Activated naive CD8-positive, alpha-beta T cell treated with anti-CD3 and anti-CD28 coated beads, Interleukin-2, amount 50 U/mL, for 16 hours (primary cell): ENCODE results near the gene CFAP20DC.
"Not testable (repeated sequence)": the region's sequence is repeated elsewhere in the genome, so short reads cannot be mapped to it uniquely, and the experiment has no call there.

Source experiments
- DNase-seq: peaks from one replicate; pipeline ENCODE4 v3.0.0-alpha.2; 2020; ENCODE audit warnings: low read depth, low spot score

CFAP20DC gene

GRCh38 chr3:59023612-59024011 lies 26.2 kb downstream of the CFAP20DC start:
- DNase-seq: no peak

- no peak for DNase-seq
These were observed 32.2 kb downstream of the CFAP20DC start for GRCh38 chr3:59017617-59017984.

- DNase-seq: no peak
These were observed 32.8 kb downstream of the CFAP20DC start for GRCh38 chr3:59016930-59017616.

GRCh38 chr3:59013611-59014010 lies 36.2 kb downstream of the CFAP20DC start:
- DNase-seq: no peak

GRCh38 chr3:59006634-59007517 lies 42.9 kb downstream of the CFAP20DC start:
- no peak for DNase-seq

GRCh38 chr3:59001675-59002074 lies 48.1 kb downstream of the CFAP20DC start:
- no peak for DNase-seq

GRCh38 chr3:58999774-59000160 lies 50.1 kb downstream of the CFAP20DC start:
- DNase-seq: no peak

- DNase-seq: no peak
These were observed 50.6 kb downstream of the CFAP20DC start for GRCh38 chr3:58999134-58999773.

GRCh38 chr3:58998476-58999117 lies 51.2 kb downstream of the CFAP20DC start:
- no peak for DNase-seq

GRCh38 chr3:58996730-58997129 lies 53.1 kb downstream of the CFAP20DC start:
- DNase-seq: no peak

GRCh38 chr3:58994746-58995330 lies 55.0 kb downstream of the CFAP20DC start:
- no peak for DNase-seq

GRCh38 chr3:58993547-58993946 lies 56.3 kb downstream of the CFAP20DC start:
- DNase-seq: no peak

GRCh38 chr3:58991623-58992022 lies 58.2 kb downstream of the CFAP20DC start:
- no peak for DNase-seq

GRCh38 chr3:58991026-58991425 lies 58.8 kb downstream of the CFAP20DC start:
- DNase-seq: no peak

GRCh38 chr3:58989955-58990354 lies 59.9 kb downstream of the CFAP20DC start:
- DNase-seq: no peak

GRCh38 chr3:58989163-58989562 lies 60.7 kb downstream of the CFAP20DC start:
- DNase-seq: no peak

GRCh38 chr3:58988041-58988440 lies 61.8 kb downstream of the CFAP20DC start:
- DNase-seq: no peak

GRCh38 chr3:58986654-58987053 lies 63.2 kb downstream of the CFAP20DC start:
- no peak for DNase-seq

- no peak for DNase-seq
These were observed 70.0 kb downstream of the CFAP20DC start for GRCh38 chr3:58979840-58980239.

GRCh38 chr3:58973796-58974195 lies 76.0 kb downstream of the CFAP20DC start:
- no peak for DNase-seq

GRCh38 chr3:58967866-58968265 lies 82.0 kb downstream of the CFAP20DC start:
- not testable (repeated sequence) for DNase-seq

- DNase-seq: no peak
These were observed 84.0 kb downstream of the CFAP20DC start for GRCh38 chr3:58965865-58966264.
